Loucy (cell line): ENCODE data around the gene ERBIN.

ENCODE experiments used
- H2AFZ ChIP-seq: fragments of 200-600 bp; sonication (generic); 2 replicates; pipeline ENCODE4 v1.6.0; 2016; ENCODE audit warnings: antibody characterized with exemption, mild to moderate bottlenecking, low read length, moderate library complexity
- H3F3A ChIP-seq: fragments of 200-600 bp; 2 replicates; pipeline ENCODE4 v1.6.0; 2016; ENCODE audit warnings: antibody characterized with exemption, low read depth, mild to moderate bottlenecking
- H3K27me3 ChIP-seq: fragments of 200-600 bp; sonication (generic); 2 replicates; pipeline ENCODE4 v1.6.1; 2014; ENCODE audit warnings: low read length, mild to moderate bottlenecking; ENCODE audit not compliant: insufficient read depth, poor library complexity, severe bottlenecking
- H3K36me3 ChIP-seq: fragments of 200-600 bp; sonication (generic); 2 replicates; pipeline ENCODE4 v1.6.1; 2016; ENCODE audit warnings: low read length; ENCODE audit not compliant: insufficient read depth
- H3K4me1 ChIP-seq: fragments of 200-600 bp; sonication (generic); 2 replicates; pipeline ENCODE4 v1.5.1; 2014; ENCODE audit warnings: low read length, mild to moderate bottlenecking; ENCODE audit not compliant: insufficient read depth, poor library complexity, severe bottlenecking
- H3K4me2 ChIP-seq: fragments of 200-600 bp; sonication (generic); 2 replicates; pipeline ENCODE4 v1.6.0; 2014; ENCODE audit warnings: antibody characterized with exemption, low read length, low read depth, mild to moderate bottlenecking; ENCODE audit not compliant: poor library complexity, severe bottlenecking
- H3K4me3 ChIP-seq: fragments of 200-600 bp; sonication (generic); 2 replicates; pipeline ENCODE4 v1.5.1; 2014; ENCODE audit warnings: low read length, mild to moderate bottlenecking, mixed read lengths; ENCODE audit not compliant: poor library complexity, severe bottlenecking
- H3K79me2 ChIP-seq: fragments of 200-600 bp; sonication (generic); 2 replicates; pipeline ENCODE4 v1.6.1; 2014; ENCODE audit warnings: low read length; ENCODE audit not compliant: insufficient read depth
- H3K9ac ChIP-seq: fragments of 200-600 bp; sonication (generic); 2 replicates; pipeline ENCODE4 v1.6.0; 2014; ENCODE audit warnings: mild to moderate bottlenecking, low read depth, low read length, moderate library complexity; ENCODE audit not compliant: poor library complexity, severe bottlenecking
- H3K9me2 ChIP-seq: fragments of 200-600 bp; sonication (generic); replicated peaks from 2 replicates; pipeline ENCODE4 v1.6.1; 2016; ENCODE audit warnings: low read depth, low read length, mixed read lengths
- H3K9me3 ChIP-seq: fragments of 200-600 bp; sonication (generic); 2 replicates; pipeline ENCODE4 v1.6.1; 2014; ENCODE audit warnings: mild to moderate bottlenecking, antibody characterized with exemption, low read length, low read depth; ENCODE audit not compliant: insufficient read depth
- H4K20me1 ChIP-seq: fragments of 200-600 bp; sonication (generic); 2 replicates; pipeline ENCODE4 v1.6.0; 2014; ENCODE audit warnings: antibody characterized with exemption, low read length, mild to moderate bottlenecking; ENCODE audit not compliant: insufficient read depth, poor library complexity, severe bottlenecking
- EZH2phosphoT487 ChIP-seq: fragments of 200-600 bp; IDR thresholded peaks from 2 replicates; pipeline ENCODE4 v1.6.1; 2018; ENCODE audit warnings: antibody characterized with exemption, mild to moderate bottlenecking, moderate library complexity, borderline replicate concordance
- TF ChIP-seq, protein P1 (sequence below): fragments of 200-600 bp; sonication (generic); conservative IDR thresholded peaks from 2 replicates; pipeline ENCODE4 v1.5.1; 2014; ENCODE audit warnings: mild to moderate bottlenecking, antibody characterized with exemption, low read length

ERBIN gene

DNA sequence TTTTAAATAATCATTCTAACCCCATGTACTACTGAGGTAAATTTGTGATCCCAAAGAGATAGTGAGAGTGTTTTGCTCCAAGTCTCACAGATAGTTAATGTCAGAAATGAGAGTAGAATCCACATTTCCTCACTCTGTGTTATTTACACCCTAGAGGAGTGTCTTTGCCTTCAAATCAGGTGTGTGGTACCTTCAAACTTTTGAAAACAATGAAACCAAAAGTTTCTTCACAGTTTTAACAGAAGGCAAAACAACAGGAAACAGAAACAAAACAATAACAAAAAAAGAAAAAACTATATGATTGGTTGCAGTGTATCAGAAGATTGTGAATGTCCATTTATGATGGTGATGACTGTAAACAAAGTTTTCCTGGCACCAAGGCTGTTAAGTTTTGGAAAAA is 85.9 kb downstream of the ERBIN start:
- H3K27me3 ChIP-seq, result no peaks in the 10 kb centered on the region
- H3F3A ChIP-seq, result no peaks in the 10 kb centered on the region
- no peaks in the 10 kb centered on the region for H3K9me2 ChIP-seq
- no peak overlapping the region for H2AFZ ChIP-seq
- H3K79me2 ChIP-seq, result peaks cover 26% of the 10 kb centered on the region; the same call in 1 of the 2 replicates
- no peak overlapping the region for H3K9ac ChIP-seq
- no peak overlapping the region for H3K4me2 ChIP-seq
- TF ChIP-seq, protein P1, sequence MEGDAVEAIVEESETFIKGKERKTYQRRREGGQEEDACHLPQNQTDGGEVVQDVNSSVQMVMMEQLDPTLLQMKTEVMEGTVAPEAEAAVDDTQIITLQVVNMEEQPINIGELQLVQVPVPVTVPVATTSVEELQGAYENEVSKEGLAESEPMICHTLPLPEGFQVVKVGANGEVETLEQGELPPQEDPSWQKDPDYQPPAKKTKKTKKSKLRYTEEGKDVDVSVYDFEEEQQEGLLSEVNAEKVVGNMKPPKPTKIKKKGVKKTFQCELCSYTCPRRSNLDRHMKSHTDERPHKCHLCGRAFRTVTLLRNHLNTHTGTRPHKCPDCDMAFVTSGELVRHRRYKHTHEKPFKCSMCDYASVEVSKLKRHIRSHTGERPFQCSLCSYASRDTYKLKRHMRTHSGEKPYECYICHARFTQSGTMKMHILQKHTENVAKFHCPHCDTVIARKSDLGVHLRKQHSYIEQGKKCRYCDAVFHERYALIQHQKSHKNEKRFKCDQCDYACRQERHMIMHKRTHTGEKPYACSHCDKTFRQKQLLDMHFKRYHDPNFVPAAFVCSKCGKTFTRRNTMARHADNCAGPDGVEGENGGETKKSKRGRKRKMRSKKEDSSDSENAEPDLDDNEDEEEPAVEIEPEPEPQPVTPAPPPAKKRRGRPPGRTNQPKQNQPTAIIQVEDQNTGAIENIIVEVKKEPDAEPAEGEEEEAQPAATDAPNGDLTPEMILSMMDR, result no peak
- no peak for TF ChIP-seq EZH2phosphoT487
- peaks cover 26% of the 10 kb centered on the region for H4K20me1 ChIP-seq
- H3K9me3 ChIP-seq, result no peaks in the 10 kb centered on the region
- peaks cover 10% of the 10 kb centered on the region for H3K4me1 ChIP-seq
- H3K4me3 ChIP-seq, result no peak overlapping the region
- H3K36me3 ChIP-seq, result peaks cover 42% of the 10 kb centered on the region

GRCh38 chr5:66013397-66013796 is 87.0 kb downstream of the ERBIN start:
- Histone ChIP-seq H3K4me1 (peaks cover 10% of the 10 kb centered on the region), H3K36me3 (peaks cover 42% of the 10 kb centered on the region), H3K9me2 (no peaks in the 10 kb centered on the region), H4K20me1 (peaks cover 34% of the 10 kb centered on the region), H3K4me3 (no peak overlapping the region), H3K27me3 (no peaks in the 10 kb centered on the region), H3K9ac (no peak overlapping the region), H2AFZ (no peak overlapping the region), H3K79me2 (peaks cover 33% of the 10 kb centered on the region; the same call in 1 of the 2 replicates), H3F3A (no peaks in the 10 kb centered on the region), H3K9me3 (no peaks in the 10 kb centered on the region), H3K4me2 (no peak overlapping the region)
- TF ChIP-seq EZH2phosphoT487, result no peak
- TF ChIP-seq, protein P1, result no peak

DNA sequence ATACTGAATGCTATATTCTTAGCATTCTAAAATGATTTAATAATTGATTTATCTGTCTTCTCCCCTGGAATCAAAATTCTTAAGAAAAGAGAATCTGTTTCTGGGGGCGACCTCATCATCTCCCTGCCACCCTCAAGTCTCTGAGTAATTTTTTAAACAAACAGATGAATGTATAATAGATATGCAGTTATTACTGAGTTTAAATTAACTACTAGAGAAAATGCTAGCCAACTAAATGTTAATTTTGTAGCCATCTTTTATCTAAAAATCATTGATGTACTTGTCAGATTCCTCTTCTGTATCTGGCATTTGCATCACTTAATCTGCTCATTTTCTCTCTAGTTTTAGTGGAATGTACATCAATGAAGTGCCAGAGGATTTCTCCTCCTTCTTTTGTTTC is 87.5 kb downstream of the ERBIN start:
- H3K36me3 ChIP-seq, result peaks cover 42% of the 10 kb centered on the region
- no peak overlapping the region for H3K9ac ChIP-seq
- peaks cover 36% of the 10 kb centered on the region for H4K20me1 ChIP-seq
- peaks cover 32% of the 10 kb centered on the region; the same call in 1 of the 2 replicates for H3K79me2 ChIP-seq
- no peaks in the 10 kb centered on the region for H3F3A ChIP-seq
- H2AFZ ChIP-seq, result no peak overlapping the region
- no peak overlapping the region for H3K4me3 ChIP-seq
- H3K9me3 ChIP-seq, result no peaks in the 10 kb centered on the region
- TF ChIP-seq EZH2phosphoT487, result no peak
- TF ChIP-seq, protein P1, result no peak
- no peak overlapping the region for H3K4me2 ChIP-seq
- H3K4me1 ChIP-seq, result peaks cover 10% of the 10 kb centered on the region
- no peaks in the 10 kb centered on the region for H3K27me3 ChIP-seq
- no peaks in the 10 kb centered on the region for H3K9me2 ChIP-seq
